HTERT RPE-1 (cell line): ENCODE measurements around the gene ST6GALNAC3.
"Not testable (repeated sequence)": the region's sequence is repeated elsewhere in the genome, so short reads cannot be mapped to it uniquely, and the experiment has no call there.

Experiments
- in situ Hi-C: fragments of 300-500 bp; cut with MboI; formaldehyde crosslinking; loops from 4 replicates; pipeline ENCODE4 v1.14.3; 2020; ENCODE audit warnings: low sequenced_read_pairs

The ST6GALNAC3 gene

DNA sequence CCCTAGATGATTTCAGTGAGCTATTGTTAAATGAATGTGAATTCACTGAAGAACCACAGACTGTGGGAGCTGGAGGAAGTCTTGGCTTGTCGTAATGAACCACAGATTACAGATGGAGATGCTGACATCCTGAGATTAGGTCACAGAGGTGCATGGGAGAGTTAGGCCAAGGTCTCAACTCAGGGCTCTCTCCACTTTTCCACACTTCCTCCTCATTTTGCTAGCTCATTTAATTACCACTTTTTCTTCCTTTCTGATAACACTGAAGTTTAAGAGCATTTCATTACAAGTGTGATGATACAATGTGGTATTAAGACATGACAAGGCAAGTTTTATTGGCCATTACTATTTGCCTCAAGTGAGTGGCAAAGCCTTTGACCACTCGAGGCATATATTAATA, 30.8 kb downstream of the ST6GALNAC3 start:
- in situ Hi-C loops, result no loop called here

DNA sequence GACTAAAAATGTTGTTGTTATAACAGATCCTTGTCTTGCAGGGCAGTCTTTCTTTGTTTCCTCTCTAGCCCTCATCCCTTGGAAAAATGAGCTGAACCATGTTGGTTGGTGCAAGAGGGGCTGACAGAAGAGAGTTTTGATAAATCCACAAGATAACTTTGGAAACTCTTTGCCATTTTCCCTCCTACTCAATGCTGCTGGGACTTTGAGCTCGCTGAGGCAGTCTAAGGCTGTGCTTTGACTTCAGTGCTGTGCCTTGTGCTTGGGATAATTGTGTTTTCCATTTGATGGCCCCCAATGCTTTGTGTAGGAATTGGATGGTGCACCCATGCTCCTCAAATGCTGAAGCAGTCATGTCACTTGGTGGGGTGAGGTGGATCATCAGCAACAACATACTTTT, 31.7 kb downstream of the ST6GALNAC3 start:
- in situ Hi-C loops, result no loop called here

DNA sequence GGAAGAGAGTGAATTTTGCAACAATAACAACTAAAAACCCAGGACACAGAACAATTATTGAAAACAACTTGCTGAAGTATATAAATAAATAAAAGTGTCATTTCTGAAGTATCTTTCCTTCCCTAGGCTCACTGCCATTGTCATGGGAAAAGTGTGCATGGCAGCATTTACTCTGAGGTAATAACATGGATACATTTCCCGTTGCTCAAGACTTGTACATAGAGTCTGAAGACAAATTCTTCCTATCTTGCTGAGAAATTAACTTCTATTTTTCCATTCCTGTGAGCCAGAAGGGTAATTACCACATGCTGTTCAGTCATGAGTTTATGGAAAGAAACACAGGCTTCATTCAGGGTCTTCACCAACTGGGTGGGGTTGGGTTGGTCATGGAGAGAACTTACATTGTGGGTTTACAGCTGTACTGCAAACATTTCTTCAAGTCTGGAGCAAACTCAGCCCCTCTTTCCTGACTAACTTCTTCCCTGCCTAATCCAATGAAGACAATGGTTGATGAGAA, 32.2 kb downstream of the ST6GALNAC3 start:
- in situ Hi-C loops, result no loop called here

DNA sequence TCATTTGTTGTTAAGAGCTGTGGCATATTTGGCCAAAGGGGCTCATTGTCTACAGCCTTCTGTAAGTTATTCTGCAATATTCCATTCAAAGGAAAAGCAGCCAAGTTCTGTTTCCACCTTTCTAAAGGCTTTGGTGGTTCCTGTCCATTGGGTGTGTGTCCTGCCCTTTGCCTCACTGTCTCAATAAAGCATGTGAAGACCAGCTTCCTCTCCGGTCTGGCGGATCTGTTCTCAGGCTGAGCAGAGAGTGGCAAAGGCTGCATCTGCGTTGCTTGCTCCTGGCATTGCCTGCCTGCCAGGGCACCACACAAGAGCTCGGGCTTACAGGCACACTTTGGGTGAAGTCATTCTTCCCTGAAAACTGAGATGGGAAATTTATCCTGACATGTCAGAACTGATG, 34.9 kb downstream of the ST6GALNAC3 start:
- in situ Hi-C loops, result no loop called here

DNA sequence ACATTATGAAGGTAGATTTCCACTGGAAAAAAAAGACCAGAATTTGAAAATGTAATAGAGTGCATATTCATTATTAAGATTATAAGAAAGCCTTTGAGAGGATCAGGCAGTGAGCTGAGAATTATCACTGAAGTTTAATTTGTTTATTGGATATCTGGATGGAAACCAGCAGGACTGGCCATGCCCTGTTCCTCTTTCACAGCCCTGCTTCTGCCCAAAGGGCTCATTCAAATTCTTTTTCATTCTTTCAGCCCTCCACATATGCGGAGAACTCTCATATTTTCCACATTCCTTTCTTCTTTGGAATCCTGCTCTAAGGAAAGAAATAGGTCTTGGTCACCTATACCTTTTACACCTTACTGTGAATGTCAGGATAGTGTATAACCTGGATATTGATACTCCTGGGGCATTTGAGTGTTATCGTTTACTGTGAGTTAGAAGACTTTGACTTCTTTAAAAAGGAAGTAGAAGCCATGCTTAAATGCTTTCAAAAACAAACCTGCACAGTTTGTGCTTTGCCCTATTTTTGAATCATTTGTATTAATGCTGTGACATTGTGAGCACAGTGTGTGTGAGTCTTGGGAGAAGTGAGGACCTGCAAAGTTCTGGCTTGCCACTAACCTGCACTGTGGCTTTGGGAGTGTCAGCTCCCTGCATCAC, 35.5 kb downstream of the ST6GALNAC3 start:
- in situ Hi-C loops, result no loop called here

DNA sequence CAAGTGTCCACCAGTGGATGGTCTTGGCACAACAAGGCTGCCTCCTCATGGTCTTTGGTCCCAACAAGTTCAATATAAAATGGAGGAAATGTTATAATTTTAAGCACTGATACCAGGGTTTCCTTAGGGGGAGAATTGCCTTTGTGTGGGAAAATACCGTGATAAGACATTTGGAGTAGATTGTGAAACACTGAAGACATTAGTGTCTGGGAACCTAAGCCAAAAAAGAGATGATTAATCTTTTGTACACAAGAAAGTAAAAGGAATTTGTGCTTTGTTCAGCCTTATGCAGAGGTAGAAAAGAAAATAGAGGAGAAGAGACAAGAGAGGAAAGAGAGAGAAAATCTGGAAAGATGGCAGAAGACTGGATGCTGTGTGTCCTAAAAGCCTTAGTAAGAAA, 36.1 kb downstream of the ST6GALNAC3 start:
- in situ Hi-C loops, result no loop called here

DNA sequence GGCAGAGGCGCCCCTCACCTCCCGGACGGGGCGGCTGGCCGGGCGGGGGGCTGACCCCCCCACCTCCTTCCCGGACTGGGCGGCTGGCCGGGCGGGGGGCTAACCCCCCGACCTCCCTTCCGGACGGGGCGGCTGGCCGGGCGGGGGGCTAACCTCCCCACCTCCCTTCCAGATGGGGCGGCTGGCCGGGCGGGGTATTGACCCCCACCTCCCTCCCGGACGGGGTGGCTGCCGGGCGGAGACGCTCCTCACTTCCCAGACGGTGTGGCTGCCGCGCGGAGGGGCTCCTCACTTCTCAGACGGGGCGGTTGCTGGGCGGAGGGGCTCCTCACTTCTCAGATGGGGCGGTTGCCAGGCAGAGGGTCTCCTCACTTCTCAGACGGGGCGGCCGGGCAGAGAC, 37.8 kb downstream of the ST6GALNAC3 start:
- in situ Hi-C loops, result not testable (repeated sequence)

DNA sequence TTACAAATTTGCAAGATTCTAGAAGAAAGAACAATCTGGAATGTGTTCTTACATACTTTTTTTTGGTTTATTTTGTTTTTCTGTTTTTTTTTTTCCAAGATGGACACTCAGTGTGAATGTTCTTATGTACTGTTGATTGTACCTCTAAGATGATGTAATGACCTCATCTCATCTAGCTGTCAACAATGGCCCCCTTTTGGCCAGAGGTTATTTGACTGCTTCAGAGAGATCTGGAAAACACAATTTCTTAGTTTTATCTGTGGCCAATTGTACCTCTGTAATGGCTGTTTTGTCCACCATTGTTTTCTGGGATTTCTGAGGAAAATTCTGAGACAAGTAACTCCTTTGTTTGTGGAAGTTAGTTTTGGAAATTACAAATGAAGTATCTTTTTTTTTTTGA, 38.9 kb downstream of the ST6GALNAC3 start:
- in situ Hi-C loops, result no loop called here

DNA sequence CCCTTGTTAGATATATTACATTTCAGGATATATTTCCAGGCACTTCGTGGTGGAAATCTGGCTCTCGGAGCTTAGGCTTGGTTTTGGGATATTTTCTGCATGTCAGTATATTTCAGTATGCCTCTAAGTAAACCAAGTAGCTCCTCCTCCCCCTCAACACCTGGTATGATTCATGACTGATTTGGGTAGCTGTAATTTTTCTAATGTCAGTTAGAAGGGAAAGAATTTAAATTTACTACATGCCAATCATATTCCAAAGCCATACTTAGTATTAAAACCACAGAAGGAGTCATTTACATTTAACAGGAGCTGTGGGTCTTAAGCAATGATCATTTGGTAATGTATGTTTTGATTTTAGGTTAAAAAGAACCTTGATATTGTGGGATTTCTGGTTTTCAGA, 40.6 kb downstream of the ST6GALNAC3 start:
- in situ Hi-C loops, result no loop called here

DNA sequence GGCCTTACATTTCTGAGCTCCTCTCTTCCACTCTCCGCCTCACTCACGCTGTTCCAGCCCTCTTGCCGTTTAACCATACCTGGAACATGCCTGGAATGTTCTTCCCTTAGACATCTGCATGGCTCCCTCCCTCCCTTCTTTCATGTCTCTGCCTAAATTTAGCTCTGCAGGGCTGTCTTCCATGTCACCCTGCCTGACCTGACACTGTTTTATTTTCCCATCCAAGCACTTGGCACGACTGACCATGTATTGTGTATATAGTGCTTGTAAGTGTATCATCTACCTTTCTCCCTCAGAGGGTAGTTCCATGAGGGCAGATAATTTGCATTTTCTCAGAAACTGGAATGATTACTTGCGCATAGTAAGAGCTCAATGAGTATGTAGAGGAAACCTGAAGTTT, 47.3 kb downstream of the ST6GALNAC3 start:
- in situ Hi-C loops, result no loop called here

DNA sequence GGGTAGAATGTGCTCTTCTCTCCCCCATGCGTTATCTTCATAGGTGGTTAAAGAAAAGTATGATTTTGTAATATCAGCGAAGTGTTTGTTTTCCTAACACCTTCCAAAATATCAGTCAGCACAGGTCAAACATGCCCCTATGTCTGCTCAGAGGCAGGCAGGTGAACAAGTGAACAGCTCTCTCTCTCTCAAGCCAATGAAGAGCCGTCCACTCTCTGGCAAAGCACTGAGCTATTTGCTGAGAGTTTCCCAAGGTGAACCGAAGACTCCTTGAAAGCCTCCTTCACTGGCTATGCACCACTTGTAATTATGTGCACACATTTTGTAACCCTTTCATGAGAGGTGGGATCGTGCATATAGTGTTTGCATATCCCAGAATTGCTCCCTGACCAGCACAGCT, 47.7 kb downstream of the ST6GALNAC3 start:
- in situ Hi-C loops, result no loop called here

DNA sequence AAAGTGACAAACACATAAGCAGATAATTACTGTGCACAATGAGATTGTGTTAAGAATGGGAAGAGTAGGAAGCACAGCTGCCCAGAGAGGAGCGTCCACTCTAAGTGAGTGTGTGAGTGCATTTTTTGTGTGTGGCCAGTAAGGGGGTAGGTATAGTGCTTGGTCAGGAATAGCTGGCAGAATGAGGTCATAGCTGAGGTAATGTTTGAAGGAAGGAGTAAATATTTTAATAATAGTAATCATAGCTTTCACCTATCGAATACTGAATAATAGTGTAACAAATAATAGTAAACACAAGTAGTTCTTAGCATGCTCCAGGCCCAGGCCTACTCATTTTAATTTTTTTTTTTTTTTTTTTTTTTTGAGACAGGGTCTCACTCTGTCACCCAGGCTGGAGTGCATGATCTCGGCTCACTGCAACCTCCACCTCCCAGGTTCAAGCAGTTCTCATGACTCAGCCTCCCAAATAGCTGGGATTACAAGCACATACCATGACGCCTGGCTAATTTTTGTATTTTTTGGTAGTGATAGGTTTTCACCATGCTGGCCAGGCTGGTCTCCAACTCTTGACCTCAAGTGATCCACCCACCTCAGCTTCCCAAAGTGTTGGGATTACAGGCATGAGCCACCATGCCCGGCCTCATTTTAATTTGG, 49.0 kb downstream of the ST6GALNAC3 start:
- in situ Hi-C loops, result not testable (repeated sequence)

DNA sequence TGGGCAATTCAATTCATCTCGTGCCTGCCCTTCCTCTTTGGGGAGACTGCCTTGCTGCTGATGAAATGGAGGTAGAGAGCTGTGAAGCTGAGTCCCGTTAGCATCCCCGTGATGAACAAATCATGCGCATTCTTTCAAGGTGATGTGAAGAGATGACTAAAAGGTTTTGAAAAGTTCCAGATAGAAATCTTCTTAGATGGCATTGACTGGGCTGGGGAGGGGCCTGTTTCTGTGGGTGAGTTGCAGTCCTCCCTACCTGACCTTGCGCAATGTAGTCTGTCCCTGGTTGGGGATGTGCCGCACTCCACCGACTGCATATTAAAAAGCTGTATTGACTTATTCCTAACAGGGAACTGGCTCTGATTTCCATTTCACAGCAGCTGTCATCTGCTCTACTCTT, 49.6 kb downstream of the ST6GALNAC3 start:
- in situ Hi-C loops, result no loop called here

DNA sequence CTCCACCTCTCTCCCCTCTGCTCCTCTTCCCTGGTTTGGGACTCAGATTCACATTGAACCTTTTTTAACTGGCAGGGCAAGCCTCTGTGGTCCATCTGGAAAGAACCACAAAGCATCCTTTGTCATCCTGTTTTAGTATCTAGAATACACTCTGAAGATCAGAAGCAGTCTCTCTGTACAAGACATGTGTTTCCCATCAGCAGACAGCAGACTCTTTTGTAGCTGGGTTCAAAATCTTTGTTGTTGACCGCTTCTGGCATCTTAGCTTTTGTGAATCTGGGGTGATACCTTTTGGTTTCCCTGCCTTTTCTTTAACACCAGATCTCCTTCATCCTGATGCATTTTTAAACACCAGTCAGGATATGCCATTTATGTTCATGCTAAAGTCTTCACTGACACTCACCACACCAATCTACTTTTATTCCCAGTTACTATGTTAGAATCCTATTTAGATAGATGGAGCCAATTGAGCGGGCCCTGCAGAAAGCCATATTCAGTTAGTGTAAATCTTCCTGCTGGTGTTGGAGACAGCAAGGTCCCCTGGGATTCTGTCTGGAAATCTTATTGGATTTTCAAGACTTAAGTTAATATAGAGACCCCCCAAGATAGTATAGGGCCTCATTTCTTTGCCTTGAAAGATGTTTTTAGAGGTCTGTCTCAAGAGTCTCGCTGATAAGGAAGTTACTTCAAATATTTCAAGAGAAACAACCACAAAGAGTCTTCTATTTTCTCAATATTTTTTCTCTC, 51.1 kb downstream of the ST6GALNAC3 start:
- in situ Hi-C loops, result no loop called here

DNA sequence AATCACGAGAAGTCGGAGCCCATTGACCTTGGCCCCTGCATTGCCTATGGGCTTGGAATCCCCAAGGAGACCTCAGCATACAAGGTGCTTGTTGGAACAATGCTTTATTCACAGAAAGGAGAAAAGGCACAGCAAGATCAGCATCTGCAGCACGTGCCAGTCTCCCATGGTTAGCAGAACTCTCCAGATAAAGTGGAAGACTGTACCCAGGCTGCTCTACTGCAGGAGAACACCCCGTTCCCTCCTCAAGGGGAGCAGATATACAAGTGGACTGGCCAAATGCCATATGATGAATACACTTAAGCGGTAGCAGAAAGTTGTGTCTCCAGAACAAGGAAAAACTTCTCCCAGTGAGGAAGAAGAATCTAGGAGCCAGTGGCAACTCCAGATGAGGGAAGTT, 53.5 kb downstream of the ST6GALNAC3 start:
- in situ Hi-C loops, result no loop called here

DNA sequence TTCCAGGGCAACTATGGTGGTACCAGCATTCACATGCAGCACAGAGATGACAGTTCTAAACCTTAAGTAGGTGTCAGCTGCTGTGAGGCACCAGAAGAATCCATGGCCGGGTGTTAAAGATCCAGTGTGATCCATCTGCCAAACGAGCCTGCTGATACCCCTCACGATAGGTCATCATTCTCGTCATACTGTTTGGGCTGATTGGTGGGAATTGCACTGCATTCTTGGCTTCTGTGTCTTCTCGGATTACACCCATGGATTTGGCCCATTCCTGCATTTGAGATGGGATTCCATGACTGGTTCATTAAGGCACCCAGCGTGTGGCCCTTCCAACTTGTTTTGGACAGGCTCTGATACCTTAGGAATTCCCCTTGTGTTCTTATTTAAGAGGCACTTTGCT, 55.2 kb downstream of the ST6GALNAC3 start:
- in situ Hi-C loops, result no loop called here

DNA sequence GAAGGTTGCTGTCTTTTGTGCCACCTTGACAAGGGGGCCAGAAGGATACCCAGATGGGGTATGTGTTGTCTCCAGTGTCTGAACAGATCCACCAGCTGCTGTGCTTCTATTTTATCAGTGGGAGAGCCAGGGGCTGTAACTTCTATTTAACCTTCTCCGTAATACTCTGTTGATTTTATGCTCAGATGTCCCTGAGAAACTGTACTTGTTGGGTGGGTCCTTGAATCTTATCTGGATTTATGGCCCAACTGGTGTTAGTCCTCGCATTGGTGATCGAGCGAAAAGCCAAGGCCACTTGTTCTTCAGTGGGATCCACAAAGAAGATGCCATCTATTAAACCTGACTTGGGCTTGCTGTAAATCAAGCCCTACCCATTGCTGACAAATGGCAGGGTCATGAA, 56.4 kb downstream of the ST6GALNAC3 start:
- in situ Hi-C loops, result no loop called here

DNA sequence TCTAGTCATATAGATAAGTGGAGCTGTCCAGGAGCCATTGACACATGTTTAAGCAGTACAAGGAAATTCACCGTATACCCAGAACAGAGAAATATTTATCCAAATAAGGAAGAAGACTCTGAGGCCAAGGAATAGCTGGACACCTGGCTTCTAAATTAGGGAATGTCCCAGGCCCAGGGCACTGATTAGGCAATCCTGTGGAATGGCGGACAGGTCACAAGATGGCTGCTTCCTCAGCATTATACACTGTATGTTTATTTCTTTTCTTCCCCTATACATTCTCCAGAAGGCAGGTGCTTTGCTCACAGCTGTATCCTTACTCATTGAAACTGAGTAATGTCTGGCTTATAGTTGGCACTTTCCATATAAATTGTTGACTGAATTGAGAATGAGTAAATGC, 59.4 kb downstream of the ST6GALNAC3 start:
- in situ Hi-C loops, result no loop called here

DNA sequence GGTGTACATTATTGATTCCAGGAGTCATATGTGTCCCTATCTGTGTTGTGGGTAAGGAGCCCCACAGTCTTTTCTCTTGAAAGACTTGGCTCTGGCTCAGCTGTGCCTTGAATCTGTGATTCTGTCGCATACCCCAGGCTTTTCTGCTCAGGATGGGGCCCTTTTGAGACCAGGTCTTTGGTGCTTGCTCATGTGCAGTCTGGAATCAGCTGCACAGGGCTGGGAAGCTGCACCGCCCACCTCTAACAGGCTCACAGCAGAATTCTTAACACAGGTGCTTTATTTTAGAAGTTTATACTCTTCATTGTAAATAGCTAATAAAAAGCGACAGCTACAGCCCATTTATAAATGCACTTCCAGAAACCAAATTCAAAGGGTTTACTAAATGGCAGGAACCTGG, 61.3 kb downstream of the ST6GALNAC3 start:
- in situ Hi-C loops, result no loop called here

DNA sequence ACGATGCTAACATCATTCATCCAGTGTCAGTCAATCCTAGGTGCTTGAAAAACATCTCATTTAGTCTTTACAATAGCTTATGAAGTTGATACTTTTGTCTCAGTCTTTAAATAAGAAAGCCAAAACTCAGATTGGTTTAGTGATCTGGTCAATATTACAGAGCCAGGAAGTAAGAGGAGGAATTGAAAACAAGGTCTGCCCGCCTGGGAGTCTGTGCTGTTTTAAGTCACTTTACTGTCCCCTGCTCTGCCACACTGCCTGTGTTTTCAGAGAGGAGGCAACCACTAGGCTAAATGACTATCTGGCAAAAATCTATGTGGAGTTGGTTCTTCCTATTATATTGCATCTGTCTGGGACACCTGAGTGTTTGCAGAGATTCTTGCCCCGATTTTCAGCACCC, 62.3 kb downstream of the ST6GALNAC3 start:
- in situ Hi-C loops, result no loop called here

DNA sequence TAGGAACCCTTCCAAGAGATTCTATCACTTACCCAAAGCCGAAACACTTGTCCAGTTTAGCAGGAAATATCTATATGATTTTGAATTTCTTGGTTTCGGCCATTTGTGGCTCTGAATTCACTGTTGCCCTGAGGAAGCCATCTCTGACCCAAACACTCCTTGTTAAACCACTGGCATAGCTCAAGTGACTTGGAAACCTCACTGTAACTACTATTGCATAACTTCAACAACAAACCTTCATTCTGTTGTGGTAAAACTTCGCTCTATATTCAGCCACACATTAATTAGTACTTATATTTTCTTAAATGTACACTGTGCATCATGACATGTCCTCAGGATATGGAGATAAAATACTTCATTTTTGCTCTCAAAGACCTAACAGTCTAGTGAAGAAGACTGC, 63.2 kb downstream of the ST6GALNAC3 start:
- in situ Hi-C loops, result no loop called here

DNA sequence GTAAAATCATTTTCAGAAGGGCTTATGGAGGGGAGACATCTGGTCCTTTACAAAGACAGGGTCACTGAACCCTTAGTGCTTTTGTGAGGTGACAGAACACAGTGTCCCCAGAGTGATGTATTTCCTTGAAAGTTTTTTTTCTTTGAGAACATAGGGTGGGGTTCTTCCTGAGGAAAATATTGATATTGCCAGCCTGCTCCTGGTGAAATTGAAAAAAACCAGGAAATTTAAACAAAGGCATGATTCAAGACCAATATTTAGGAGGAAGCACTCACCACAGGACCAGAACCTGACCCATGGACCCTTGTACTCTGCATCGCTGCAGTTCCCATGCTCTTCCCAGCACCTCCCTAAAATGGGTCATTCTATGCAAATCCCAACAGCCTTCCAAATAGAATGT, 63.7 kb downstream of the ST6GALNAC3 start:
- in situ Hi-C loops, result no loop called here
